ENCODE results near the gene FAHD2B.
"Not testable (repeated sequence)": the region's sequence is repeated elsewhere in the genome, so short reads cannot be mapped to it uniquely, and the experiment has no call there.

DNA sequence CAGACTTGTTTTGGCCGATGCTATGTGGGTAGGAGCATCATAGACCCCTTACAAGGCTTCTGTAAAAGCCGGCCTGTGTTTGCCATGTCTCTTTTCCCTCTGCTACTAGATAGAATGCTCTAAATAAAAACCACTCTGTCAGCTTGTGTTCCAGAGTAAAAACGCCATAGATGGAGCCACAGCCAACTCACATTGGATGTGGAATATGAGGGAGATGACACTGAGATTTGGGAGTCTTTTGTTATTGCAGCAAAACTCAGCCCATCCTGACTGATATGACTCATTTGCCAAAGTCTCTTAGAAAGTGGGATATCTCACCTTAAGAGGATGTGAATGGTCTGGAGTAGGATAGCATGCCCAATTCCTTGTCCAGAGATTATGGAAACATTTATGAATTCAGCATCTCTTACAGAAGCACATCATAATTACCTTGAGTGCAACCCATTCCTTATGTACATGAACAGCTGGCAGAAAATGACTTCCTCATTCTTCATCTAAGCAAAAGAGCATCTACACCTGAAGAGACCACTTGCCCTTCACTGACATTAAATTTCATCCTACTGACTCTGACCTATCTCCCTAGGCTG, 4.2 kb upstream of the FAHD2B start:
- not testable (repeated sequence) for TF ChIP-seq ZNF451 (CRISPR knock-in tag; IDR thresholded peaks at IDR 0.05); NR3C1 (CRISPR knock-in tag; IDR thresholded peaks at IDR 0.05); ZNF629 (CRISPR knock-in tag; conservative IDR thresholded peaks at IDR 0.05); SP2 (CRISPR knock-in tag; IDR thresholded peaks at IDR 0.05); ZNF274 (CRISPR knock-in tag; IDR thresholded peaks at IDR 0.05); ZBTB8A (CRISPR knock-in tag; IDR thresholded peaks at IDR 0.05; ENCODE audit: borderline replicate concordance, low read depth); SIN3B (IDR thresholded peaks at IDR 0.05; ENCODE audit: low read length); RFX5 (IDR thresholded peaks at IDR 0.05; ENCODE audit: low read depth, low read length); EP300 (IDR thresholded peaks at IDR 0.05; ENCODE audit: low read depth in 2 of 2, low read length in 2 of 2); EP300 (CRISPR knock-in tag; IDR thresholded peaks at IDR 0.05; ENCODE audit: borderline replicate concordance); FOXM1 (CRISPR knock-in tag; IDR thresholded peaks at IDR 0.05)
- TF ChIP-seq, protein P1, sequence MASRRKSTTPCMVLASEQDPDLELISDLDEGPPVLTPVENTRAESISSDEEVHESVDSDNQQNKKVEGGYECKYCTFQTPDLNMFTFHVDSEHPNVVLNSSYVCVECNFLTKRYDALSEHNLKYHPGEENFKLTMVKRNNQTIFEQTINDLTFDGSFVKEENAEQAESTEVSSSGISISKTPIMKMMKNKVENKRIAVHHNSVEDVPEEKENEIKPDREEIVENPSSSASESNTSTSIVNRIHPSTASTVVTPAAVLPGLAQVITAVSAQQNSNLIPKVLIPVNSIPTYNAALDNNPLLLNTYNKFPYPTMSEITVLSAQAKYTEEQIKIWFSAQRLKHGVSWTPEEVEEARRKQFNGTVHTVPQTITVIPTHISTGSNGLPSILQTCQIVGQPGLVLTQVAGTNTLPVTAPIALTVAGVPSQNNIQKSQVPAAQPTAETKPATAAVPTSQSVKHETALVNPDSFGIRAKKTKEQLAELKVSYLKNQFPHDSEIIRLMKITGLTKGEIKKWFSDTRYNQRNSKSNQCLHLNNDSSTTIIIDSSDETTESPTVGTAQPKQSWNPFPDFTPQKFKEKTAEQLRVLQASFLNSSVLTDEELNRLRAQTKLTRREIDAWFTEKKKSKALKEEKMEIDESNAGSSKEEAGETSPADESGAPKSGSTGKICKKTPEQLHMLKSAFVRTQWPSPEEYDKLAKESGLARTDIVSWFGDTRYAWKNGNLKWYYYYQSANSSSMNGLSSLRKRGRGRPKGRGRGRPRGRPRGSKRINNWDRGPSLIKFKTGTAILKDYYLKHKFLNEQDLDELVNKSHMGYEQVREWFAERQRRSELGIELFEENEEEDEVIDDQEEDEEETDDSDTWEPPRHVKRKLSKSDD (CRISPR knock-in tag; IDR thresholded peaks at IDR 0.05; ENCODE audit: low read depth) = not testable (repeated sequence)

All from HepG2 (cell line).